Measurements from ENCODE around the gene SLC1A5.

The SLC1A5 gene

GRCh38 chr19:46725036-46725820, 63.2 kb downstream of the SLC1A5 start:
- DNase-seq (ENCODE audit: low spot score), result no peak

Data from LoVo (cell line).